DOHH2 (cell line): ENCODE results near the gene RASSF7.

Experiments
- CTCF ChIP-seq: fragments of 200-600 bp; sonication (generic); IDR thresholded peaks from one replicate; pipeline ENCODE4 v1.5.1; 2014; ENCODE audit warnings: antibody characterized with exemption, mild to moderate bottlenecking, low read depth, low read length; ENCODE audit not compliant: poor library complexity, severe bottlenecking
- EZH2phosphoT487 ChIP-seq: fragments of 200-600 bp; sonication (generic); IDR thresholded peaks from 2 replicates; pipeline ENCODE4 v1.6.1; 2017; ENCODE audit warnings: borderline replicate concordance, mild to moderate bottlenecking, antibody characterized with exemption, low read length, moderate library complexity, mixed read lengths

- no peak for TF ChIP-seq CTCF
- no peak for TF ChIP-seq EZH2phosphoT487
Measured at GRCh38 chr11:520428-521176, 40.2 kb upstream of the RASSF7 start.
